HepG2 (cell line): ENCODE measurements around the gene TP53AIP1. TPM values are rescaled to one million over a fixed set of nuclear protein-coding genes. Genes with fewer than 3 reads are reported as not detected.

Source experiments
- ATAC-seq: fragments of 200-7000 bp; cut with Tn5 transposase; 3 replicates; pipeline ENCODE4 v1.9.1; 2020; ENCODE audit warnings: mild to moderate bottlenecking, moderate library complexity
- BruUV-seq: library from RNA; stranded (reverse); fragments of 400-500 nt; replicated peaks from 2 replicates; lab custom pipeline; 2021; lab: Mats Ljungman, UMichigan
- CTCF ChIA-PET: fragments of 300-600 bp; formaldehyde crosslinking; extraction: SDS; loops from one replicate; lab custom pipeline; 2021; ENCODE audit warnings: low total read pairs, inconsistent platforms, low intra/inter-chr PET ratio; lab: Yijun Ruan, JAX
- POLR2A ChIA-PET: fragments of 350-600 bp; sonication (Branson Sonifier 250); formaldehyde crosslinking; loops from one replicate; lab custom pipeline; 2020; ENCODE audit warnings: antibody characterized with exemption, inconsistent platforms; lab: Yijun Ruan, JAX
- DNase-seq: peaks from one replicate; pipeline ENCODE4 v3.0.0-alpha.2; 2015; ENCODE audit warnings: low spot score
- FAIRE-seq: peaks from 3 replicates; lab custom pipeline; 2011; peaks lifted over from hg19 to GRCh38; lab: Jason Lieb, UNC
- H2AFZ ChIP-seq: one replicate; pipeline ENCODE4 v1.6.1; 2011; ENCODE audit warnings: low read length, inconsistent platforms
- H3K27ac ChIP-seq: fragments of 300-600 bp; 3 replicates; pipeline ENCODE4 v1.8.0; 2011; ENCODE audit warnings: mixed run types, mild to moderate bottlenecking, mixed read lengths, low read length, inconsistent platforms; ENCODE audit not compliant: insufficient read depth; ENCODE audit errors: extremely low read length
- H3K27me3 ChIP-seq, 2 experiments: fragments of 200-600 bp in 1 of 2; 2 replicates in 1 of 2; 3 replicates in 1 of 2; pipeline versions ENCODE4 v1.6.0 to v1.8.0; 2011; ENCODE audit warnings: low read length in 2 of 2, mild to moderate bottlenecking in 2 of 2, moderate library complexity in 2 of 2, inconsistent platforms in 1 of 2; ENCODE audit not compliant: insufficient read depth in 2 of 2, control insufficient read depth in 1 of 2
- H3K36me3 ChIP-seq, 2 experiments: fragments of 200-600 bp in 1 of 2; replicated peaks in 1 of 2; 2 replicates in 1 of 2; 3 replicates in 1 of 2; pipeline versions ENCODE4 v1.5.1 to v1.8.0; 2011; ENCODE audit warnings: low read length in 2 of 2, inconsistent platforms in 1 of 2; ENCODE audit not compliant: insufficient read depth in 2 of 2, control insufficient read depth in 1 of 2
- H3K4me1 ChIP-seq: 2 replicates; pipeline ENCODE4 v1.5.1; 2012; ENCODE audit warnings: low read length, inconsistent platforms; ENCODE audit not compliant: insufficient read depth
- H3K4me2 ChIP-seq: 2 replicates; pipeline ENCODE4 v1.6.0; 2011; ENCODE audit warnings: low read depth, low read length, inconsistent platforms
- H3K4me3 ChIP-seq, 3 experiments: fragments of 200-600 bp in 1 of 3; sonication (generic), shearing (Covaris generic) in 1 of 3; replicated peaks in 1 of 3; 2 replicates each; pipeline ENCODE4 v1.5.1; 2011 to 2016; ENCODE audit warnings: low read length in 3 of 3, inconsistent platforms in 2 of 3, low read depth in 2 of 3, mild to moderate bottlenecking in 2 of 3, control low read depth in 1 of 3, mixed read lengths in 1 of 3; ENCODE audit not compliant: insufficient read depth in 1 of 3
- H3K79me2 ChIP-seq: one replicate; pipeline ENCODE4 v1.6.1; 2011; ENCODE audit warnings: low read length, inconsistent platforms; ENCODE audit not compliant: insufficient read depth
- H3K9ac ChIP-seq: 2 replicates; pipeline ENCODE4 v1.6.0; 2011; ENCODE audit warnings: mild to moderate bottlenecking, low read depth, low read length, inconsistent platforms; ENCODE audit not compliant: insufficient read depth
- H3K9me3 ChIP-seq: 2 replicates; pipeline ENCODE4 v1.5.1; 2012; ENCODE audit warnings: mild to moderate bottlenecking, low read length
- H4K20me1 ChIP-seq: 2 replicates; pipeline ENCODE4 v1.6.0; 2011; ENCODE audit warnings: inconsistent platforms, mild to moderate bottlenecking, low read length, moderate library complexity; ENCODE audit not compliant: insufficient read depth
- MTA1 ChIP-seq: sonication (generic); formaldehyde crosslinking; IDR thresholded peaks from 2 replicates; pipeline ENCODE4 v1.4.0; 2020; ENCODE audit warnings: missing genetic modification reagents, mild to moderate bottlenecking, borderline replicate concordance
- NBN ChIP-seq: fragments of 450-650 bp; conservative IDR thresholded peaks from 2 replicates; pipeline ENCODE4 v1.6.1; 2017
- RFX5 ChIP-seq: IDR thresholded peaks from 2 replicates; pipeline ENCODE4 v1.6.1; 2011; ENCODE audit warnings: low read depth, low read length, improper control_type of control experiment
- SMAD3 ChIP-seq: sonication (generic); formaldehyde crosslinking; IDR thresholded peaks from 2 replicates; pipeline ENCODE4 v1.4.0; 2020; ENCODE audit warnings: missing genetic modification reagents
- TOE1 ChIP-seq: sonication (generic); formaldehyde crosslinking; IDR thresholded peaks from 2 replicates; pipeline ENCODE4 v1.4.0; 2020; ENCODE audit warnings: mild to moderate bottlenecking, missing genetic modification reagents
- ZNF101 ChIP-seq: sonication (generic); formaldehyde crosslinking; IDR thresholded peaks from 2 replicates; pipeline ENCODE4 v1.4.0; 2020; ENCODE audit warnings: mild to moderate bottlenecking, low read depth, missing genetic modification reagents, borderline replicate concordance
- ZNF737 ChIP-seq: sonication (generic); formaldehyde crosslinking; IDR thresholded peaks from 2 replicates; pipeline ENCODE4 v1.5.0; 2020; ENCODE audit warnings: missing genetic modification reagents, mild to moderate bottlenecking, borderline replicate concordance
- ZNF749 ChIP-seq: sonication (generic); formaldehyde crosslinking; IDR thresholded peaks from 2 replicates; pipeline ENCODE4 v1.8.0; 2022; ENCODE audit warnings: mild to moderate bottlenecking, missing genetic modification reagents, moderate library complexity, borderline replicate concordance
- ZSCAN22 ChIP-seq: sonication (generic); formaldehyde crosslinking; IDR thresholded peaks from 2 replicates; pipeline ENCODE4 v1.4.0; 2020; ENCODE audit warnings: mild to moderate bottlenecking, missing genetic modification reagents
- WGBS: methylation state at CpG from one replicate; pipeline ENCODE4 v1.1.6; 2017; ENCODE audit warnings: low lambda C conversion rate; 5-methylcytosine and 5-hydroxymethylcytosine counted together
- in situ Hi-C: cut with HindIII; loops from 2 replicates; pipeline ENCODE4 v1.10.0; 2017; ENCODE audit warnings: low pct_unique_long_range_greater_than_20kb; ENCODE audit not compliant: extremely low pct_ligation_motif_present
- intact Hi-C: fragments of 100-400 bp; cut with micrococcal nuclease; formaldehyde crosslinking; loops from one replicate; pipeline ENCODE4 v1.10.0; 2022; ENCODE audit not compliant: unreplicated experiment
- polyA plus RNA-seq, 8 experiments: library from polyadenylated mRNA; depleted of rRNA in 3 of 8; stranded (reverse) in 7 of 8; unstranded in 1 of 8; fragments of >200 nt; fragmentation: Illumina TruSeq in 4 of 8; extraction: Trizol in 4 of 8; gene quantifications; 2 replicates each; pipeline versions ENCODE4 v1.2.1 to v1.2.3, GENCODE V29; 2011 to 2016; ENCODE audit warnings: low read depth in 4 of 8, missing spikeins in 1 of 8, mixed read lengths in 1 of 8; ENCODE audit not compliant: insufficient read depth in 1 of 8
- total RNA-seq, 5 experiments: library from RNA; depleted of rRNA; stranded (reverse); fragments of >200 nt; fragmentation: Illumina TruSeq; extraction: Trizol; gene quantifications; 2 replicates each; pipeline ENCODE4 v1.2.3, GENCODE V29; 2016; ENCODE audit warnings: low read depth in 1 of 5

Gene TP53AIP1
- total and polyA plus RNA-seq, 2 of the 13 experiments (the other 11 are each of a cell fraction or from before 2014, with no cell fraction given) = 0.11 TPM; not detected in 1

DNA sequence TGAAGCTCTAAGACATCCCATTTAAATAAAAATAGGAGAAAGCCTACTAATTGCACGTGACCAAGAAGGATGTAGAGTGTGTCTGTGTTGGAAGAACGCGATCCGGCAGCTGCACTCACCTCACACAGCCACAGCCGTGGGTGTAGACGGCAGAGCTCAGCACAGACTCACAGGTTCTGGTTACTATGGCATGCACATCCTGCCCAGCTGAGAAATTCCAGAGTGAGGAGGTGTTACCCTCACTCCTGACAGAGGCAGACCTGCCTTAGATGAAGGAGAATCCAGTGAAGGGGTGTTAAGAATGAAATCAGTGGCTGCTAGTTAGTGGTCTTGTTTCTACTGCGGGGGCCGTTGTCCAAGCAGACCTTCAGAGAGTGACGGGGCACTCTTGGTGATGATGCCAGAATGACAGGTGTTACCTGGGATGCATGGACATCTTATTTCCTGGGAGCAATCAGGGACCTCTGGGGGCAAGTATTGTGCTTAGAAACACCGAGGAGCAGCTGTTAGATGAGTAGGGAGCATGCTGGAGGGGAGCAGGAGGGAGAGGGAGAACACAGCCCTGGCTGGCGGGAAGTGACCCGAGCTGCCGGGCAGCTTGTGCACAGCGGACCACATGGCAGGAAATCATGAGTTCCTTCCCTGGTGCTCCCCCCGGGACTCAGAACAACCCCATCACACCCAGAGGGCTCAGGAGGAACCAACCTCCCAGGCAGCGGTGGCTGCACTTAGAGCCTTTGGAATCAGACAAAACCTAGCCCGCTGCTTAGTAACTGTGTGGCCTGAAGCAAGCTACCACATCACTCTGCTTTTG is 39.2 kb downstream of the TP53AIP1 start:
- H3K79me2 ChIP-seq = no peaks in the 10 kb centered on the region
- H3K4me2 ChIP-seq = no peak overlapping the region
- no TSS peak for BruUV-seq
- POLR2A ChIA-PET = no interaction called here
- DNase-seq = no peak
- H3K36me3 ChIP-seq = no peaks in the 10 kb centered on the region
- no peaks in the 10 kb centered on the region for H4K20me1 ChIP-seq
- in situ Hi-C loops = no loop called here
- H3K4me3 ChIP-seq = no peak overlapping the region
- CTCF ChIA-PET = no interaction called here
- H2AFZ ChIP-seq = no peak overlapping the region
- H3K9ac ChIP-seq = no peak overlapping the region
- WGBS = 38% methylated on average over 13 of the region's 17 CpGs
- no peak overlapping the region for H3K27ac ChIP-seq
- intact Hi-C loops = no loop called here
- ATAC-seq = no peak; the same call in 2 of the 3 replicates
- FAIRE-seq = no peak
- no peak for TF ChIP-seq MTA1 (CRISPR knock-in tag)
- TF ChIP-seq ZNF101 = no peak
- TF ChIP-seq SMAD3 (CRISPR knock-in tag) = no peak
- TF ChIP-seq ZNF749 (CRISPR knock-in tag) = no peak
- no peak for TF ChIP-seq NBN
- TF ChIP-seq RFX5 = no peak
- no peak for TF ChIP-seq TOE1 (CRISPR knock-in tag)
- TF ChIP-seq ZSCAN22 = no peak
- no peak for TF ChIP-seq ZNF737 (CRISPR knock-in tag)
- peaks cover 5 to 30% of the 10 kb centered on the region in 2 experiments; a peak in 3 of 5 replicates for H3K27me3 ChIP-seq
- no peaks in the 10 kb centered on the region for H3K9me3 ChIP-seq
- H3K4me1 ChIP-seq = no peaks in the 10 kb centered on the region
